ENCODE results near the gene ELP1.

DNA sequence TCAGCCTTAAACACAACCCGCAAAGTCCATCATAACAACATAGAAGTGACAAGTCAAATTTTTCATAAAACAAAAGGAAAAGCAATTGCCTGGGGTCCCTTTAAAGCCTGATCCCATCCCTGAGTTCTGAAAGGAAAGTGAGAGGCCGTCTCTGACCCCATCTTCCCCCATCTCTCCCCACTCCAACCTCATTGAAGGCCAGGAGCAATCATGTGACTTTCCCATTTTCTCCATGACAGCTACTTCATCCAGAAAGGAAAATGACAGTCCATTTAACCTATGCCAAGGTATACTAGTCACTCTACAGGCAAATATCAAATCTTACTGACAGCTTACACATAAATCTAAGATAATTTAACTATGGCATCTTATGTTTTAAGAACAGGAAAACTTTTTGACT is 56.4 kb downstream of the ELP1 start:
- TF ChIP-seq FOXP2 (optimal IDR thresholded peaks at IDR 0.05; ENCODE audit: control extremely low read depth, extremely low read length, insufficient read depth) (no peak), POLR2AphosphoS5 (IDR thresholded peaks at IDR 0.05; ENCODE audit: borderline replicate concordance, low read depth, low read length) (no peak)
